ENCODE measurements around the gene LTBP1. TPM values are rescaled to one million over a fixed set of nuclear protein-coding genes. Genes with fewer than 3 reads are reported as not detected.

The LTBP1 gene
- total and polyA plus RNA-seq, 5 donors from 2014 or later = 3.7 TPM; not detected in 4

DNA sequence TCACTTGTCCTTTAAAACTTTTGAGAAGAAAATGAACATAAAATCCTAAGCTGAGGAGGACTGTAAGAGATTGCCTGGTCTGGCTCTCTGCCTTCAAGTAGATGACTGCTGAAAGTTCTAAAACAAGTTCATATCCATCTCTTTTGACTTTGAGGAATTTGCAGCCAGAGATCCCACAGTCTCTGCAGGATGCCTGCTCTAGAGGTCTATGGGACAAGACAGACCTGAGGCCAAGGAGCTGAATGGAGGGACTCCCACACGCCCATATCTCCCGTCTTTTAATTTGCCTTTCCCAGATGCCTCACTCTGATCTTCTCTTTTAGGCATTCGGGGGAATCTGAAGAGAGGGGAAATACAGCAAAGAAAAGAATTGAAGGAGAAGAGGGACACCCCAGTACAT lies 273.8 kb downstream of the LTBP1 start:
- no peak overlapping the region for H3K27ac Mint-ChIP-seq
- Histone ChIP-seq H3K36me3 (ENCODE audit: control insufficient read depth, insufficient read depth, low read length) (no peaks in the 10 kb centered on the region), H3K9me3 (ENCODE audit: control insufficient read depth in 2 of 2, low read length in 2 of 2) (no peaks in the 10 kb centered on the region), H3K27ac (ENCODE audit: insufficient read depth, low read length, poor library complexity, severe bottlenecking) (no peak overlapping the region), H3K27me3 (ENCODE audit: control insufficient read depth, insufficient read depth, low read length) (peaks cover 1% of the 10 kb centered on the region), H3K4me1 (ENCODE audit: control insufficient read depth, insufficient read depth, low read length, poor library complexity, severe bottlenecking) (no peaks in the 10 kb centered on the region), H3K4me3 (ENCODE audit: low read depth, low read length) (no peak overlapping the region)
- ATAC-seq (ENCODE audit: low read depth in 2 of 2) (no peak), DNase-seq (no peak)
- H3K27me3 Mint-ChIP-seq = peaks cover 19% of the 10 kb centered on the region
- H3K4me3 Mint-ChIP-seq = no peak overlapping the region
- no peaks in the 10 kb centered on the region for H3K36me3 Mint-ChIP-seq
- no peaks in the 10 kb centered on the region for H3K9me3 Mint-ChIP-seq
- H3K4me1 Mint-ChIP-seq = no peaks in the 10 kb centered on the region

DNA sequence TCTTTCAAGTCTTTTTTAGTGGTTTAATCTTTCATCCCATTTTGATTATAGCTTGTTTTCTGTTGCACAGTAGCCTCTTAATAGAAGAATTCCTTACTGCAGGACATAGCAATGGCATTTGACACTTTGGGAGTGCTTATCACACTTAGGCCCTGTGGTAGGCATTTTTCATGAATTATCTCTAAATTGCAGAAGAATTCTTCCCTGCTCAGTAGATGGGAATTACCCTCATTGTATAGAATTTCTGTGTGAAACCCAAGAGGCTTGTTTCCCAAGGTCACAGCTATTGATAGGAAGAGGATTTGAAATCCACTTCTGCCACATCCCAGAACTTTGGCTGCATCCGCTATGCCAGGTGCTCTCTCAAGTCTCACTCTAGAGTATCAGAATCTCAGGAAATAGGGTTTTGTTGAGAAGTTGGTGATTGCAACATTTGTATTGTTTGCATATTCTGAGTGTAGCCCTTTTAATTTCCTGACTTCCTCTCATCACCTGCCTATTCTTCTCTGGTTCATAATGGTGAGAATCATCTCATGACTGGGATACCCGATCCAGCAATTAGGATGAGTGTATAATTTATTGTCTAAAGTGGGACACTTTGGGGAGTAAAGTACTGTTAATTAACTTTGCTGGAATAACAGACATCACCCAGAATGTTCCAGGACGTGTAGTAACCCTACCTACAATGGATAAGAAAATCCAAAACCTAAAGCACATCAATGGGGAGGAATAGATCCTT lies 274.5 kb downstream of the LTBP1 start:
- H3K9me3 Mint-ChIP-seq = no peaks in the 10 kb centered on the region

DNA sequence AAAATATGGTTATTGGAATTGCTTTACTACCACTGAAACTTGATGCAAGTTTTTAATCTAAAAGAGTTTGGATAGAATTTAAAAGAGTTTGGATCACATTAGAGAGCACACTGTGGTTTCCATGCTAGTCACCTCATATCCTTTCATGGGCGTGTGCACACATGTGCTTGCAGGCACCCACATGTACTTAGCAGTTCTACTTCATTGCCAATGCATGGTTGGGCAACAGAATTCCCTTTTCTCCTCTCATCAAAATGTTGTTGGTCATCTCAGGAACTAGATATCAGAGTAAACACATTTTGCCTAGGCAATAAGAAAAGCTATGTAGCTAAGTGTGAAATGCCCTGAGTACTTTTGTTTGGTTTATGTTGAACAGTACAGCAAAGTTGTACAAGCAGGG lies 275.6 kb downstream of the LTBP1 start:
- DNase-seq (no peak), ATAC-seq (ENCODE audit: low read depth in 2 of 2) (no peak)
- Mint-ChIP-seq H3K27ac (no peak overlapping the region), H3K4me1 (no peaks in the 10 kb centered on the region), H3K4me3 (no peak overlapping the region), H3K36me3 (no peaks in the 10 kb centered on the region), H3K27me3 (peaks cover 19% of the 10 kb centered on the region), H3K9me3 (no peaks in the 10 kb centered on the region)
- H3K4me1 ChIP-seq (ENCODE audit: control insufficient read depth, insufficient read depth, low read length, poor library complexity, severe bottlenecking) = no peaks in the 10 kb centered on the region
- H3K4me3 ChIP-seq (ENCODE audit: low read depth, low read length) = no peak overlapping the region
- no peak overlapping the region for H3K27ac ChIP-seq (ENCODE audit: insufficient read depth, low read length, poor library complexity, severe bottlenecking)
- H3K36me3 ChIP-seq (ENCODE audit: control insufficient read depth, insufficient read depth, low read length) = no peaks in the 10 kb centered on the region
- no peaks in the 10 kb centered on the region for H3K9me3 ChIP-seq (ENCODE audit: control insufficient read depth in 2 of 2, low read length in 2 of 2)
- no peaks in the 10 kb centered on the region for H3K27me3 ChIP-seq (ENCODE audit: control insufficient read depth, insufficient read depth, low read length)

More for the DNA sequence above, 274.5 kb downstream of the LTBP1 start:
- Mint-ChIP-seq H3K27me3 (peaks cover 19% of the 10 kb centered on the region), H3K4me1 (no peaks in the 10 kb centered on the region), H3K36me3 (no peaks in the 10 kb centered on the region), H3K4me3 (no peak overlapping the region), H3K27ac (no peak overlapping the region)
- Histone ChIP-seq H3K4me3 (ENCODE audit: low read depth, low read length) (no peak overlapping the region), H3K9me3 (ENCODE audit: control insufficient read depth in 2 of 2, low read length in 2 of 2) (no peaks in the 10 kb centered on the region), H3K27me3 (ENCODE audit: control insufficient read depth, insufficient read depth, low read length) (peaks cover 1% of the 10 kb centered on the region), H3K36me3 (ENCODE audit: control insufficient read depth, insufficient read depth, low read length) (no peaks in the 10 kb centered on the region), H3K27ac (ENCODE audit: insufficient read depth, low read length, poor library complexity, severe bottlenecking) (no peak overlapping the region), H3K4me1 (ENCODE audit: control insufficient read depth, insufficient read depth, low read length, poor library complexity, severe bottlenecking) (no peaks in the 10 kb centered on the region)
- DNase-seq = no peak
- ATAC-seq (ENCODE audit: low read depth in 2 of 2) = no peak

DNA sequence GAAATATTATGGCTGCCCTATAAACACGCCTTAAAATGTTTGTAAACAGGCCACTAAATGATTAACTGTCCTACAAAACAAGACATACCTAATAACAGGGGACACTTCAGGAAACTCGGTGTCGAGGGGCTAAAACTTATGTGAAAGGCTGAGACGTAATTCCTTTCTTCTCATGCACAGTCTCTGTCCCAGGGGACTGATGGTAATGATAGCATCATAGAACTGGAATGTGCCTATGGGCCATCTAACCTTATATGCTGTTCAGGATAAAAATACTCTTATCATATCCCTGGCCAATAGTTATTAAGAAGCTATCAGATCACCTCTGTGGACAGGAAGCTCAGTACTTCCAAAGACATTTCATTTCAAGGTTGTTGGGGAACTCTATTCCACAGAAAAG lies 277.1 kb downstream of the LTBP1 start:
- H3K27ac ChIP-seq (ENCODE audit: insufficient read depth, low read length, poor library complexity, severe bottlenecking) = no peak overlapping the region
- no peak overlapping the region for H3K27ac Mint-ChIP-seq
- H3K4me1 ChIP-seq (ENCODE audit: control insufficient read depth, insufficient read depth, low read length, poor library complexity, severe bottlenecking) = no peaks in the 10 kb centered on the region

DNA sequence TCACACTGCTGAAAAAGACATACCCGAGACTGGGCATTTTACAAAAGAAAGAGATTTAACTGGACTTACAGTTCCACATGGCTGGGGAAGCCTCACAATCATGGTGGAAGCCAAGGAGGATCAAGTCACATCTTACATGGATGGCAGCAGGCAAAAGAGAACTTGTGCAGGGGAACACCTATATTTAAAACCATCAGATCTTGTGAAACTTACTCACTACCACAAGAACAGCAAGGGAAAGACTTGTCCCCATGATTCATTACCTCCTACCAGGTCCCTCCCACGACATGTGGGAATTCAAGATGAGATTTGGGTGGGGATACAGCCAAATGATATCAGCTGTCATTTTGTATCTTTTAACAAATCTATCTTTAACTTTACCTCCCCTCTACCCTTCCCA lies 278.6 kb downstream of the LTBP1 start:
- H3K9me3 Mint-ChIP-seq = no peaks in the 10 kb centered on the region
- ATAC-seq (ENCODE audit: low read depth in 2 of 2) = no peak
- H3K27me3 Mint-ChIP-seq = peaks cover 20% of the 10 kb centered on the region
- H3K36me3 ChIP-seq (ENCODE audit: control insufficient read depth, insufficient read depth, low read length) = no peaks in the 10 kb centered on the region
- no peak overlapping the region for H3K4me3 ChIP-seq (ENCODE audit: low read depth, low read length)
- H3K27me3 ChIP-seq (ENCODE audit: control insufficient read depth, insufficient read depth, low read length) = no peaks in the 10 kb centered on the region
- no peak overlapping the region for H3K27ac Mint-ChIP-seq
- H3K36me3 Mint-ChIP-seq = no peaks in the 10 kb centered on the region
- DNase-seq = no peak
- H3K4me1 ChIP-seq (ENCODE audit: control insufficient read depth, insufficient read depth, low read length, poor library complexity, severe bottlenecking) = no peaks in the 10 kb centered on the region
- H3K4me3 Mint-ChIP-seq = no peak overlapping the region
- no peaks in the 10 kb centered on the region for H3K9me3 ChIP-seq (ENCODE audit: control insufficient read depth in 2 of 2, low read length in 2 of 2)
- no peaks in the 10 kb centered on the region for H3K4me1 Mint-ChIP-seq
- H3K27ac ChIP-seq (ENCODE audit: insufficient read depth, low read length, poor library complexity, severe bottlenecking) = no peak overlapping the region

More for the DNA sequence above, 277.1 kb downstream of the LTBP1 start:
- no peak overlapping the region for H3K4me3 Mint-ChIP-seq
- Histone ChIP-seq H3K4me3 (ENCODE audit: low read depth, low read length) (no peak overlapping the region), H3K27me3 (ENCODE audit: control insufficient read depth, insufficient read depth, low read length) (no peaks in the 10 kb centered on the region), H3K36me3 (ENCODE audit: control insufficient read depth, insufficient read depth, low read length) (no peaks in the 10 kb centered on the region), H3K9me3 (ENCODE audit: control insufficient read depth in 2 of 2, low read length in 2 of 2) (no peaks in the 10 kb centered on the region)
- H3K36me3 Mint-ChIP-seq = no peaks in the 10 kb centered on the region
- peaks cover 19% of the 10 kb centered on the region for H3K27me3 Mint-ChIP-seq
- H3K4me1 Mint-ChIP-seq = no peaks in the 10 kb centered on the region
- no peaks in the 10 kb centered on the region for H3K9me3 Mint-ChIP-seq
- no peak for DNase-seq
- ATAC-seq (ENCODE audit: low read depth in 2 of 2) = no peak

DNA sequence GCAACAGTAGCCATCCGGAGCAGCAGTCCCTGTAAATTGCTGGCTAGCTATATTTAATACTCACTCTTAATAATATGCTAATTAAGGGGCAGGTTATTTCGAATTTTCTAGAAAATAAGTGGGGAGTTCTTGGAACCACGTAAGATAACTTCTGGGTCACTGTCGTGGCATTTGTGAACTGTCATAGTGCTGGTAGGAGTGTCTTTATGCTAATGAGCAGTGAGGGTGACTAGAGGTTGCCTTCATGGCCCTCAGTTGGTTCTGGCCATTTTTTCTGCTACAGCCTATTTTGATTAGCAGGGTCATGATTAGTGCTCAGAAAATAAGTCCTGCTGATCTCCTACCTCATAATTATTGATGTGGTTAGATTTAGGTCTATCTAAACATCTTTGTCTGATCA lies 279.8 kb downstream of the LTBP1 start:
- no peaks in the 10 kb centered on the region for H3K27me3 ChIP-seq (ENCODE audit: control insufficient read depth, insufficient read depth, low read length)
- DNase-seq (no peak), ATAC-seq (ENCODE audit: low read depth in 2 of 2) (no peak)
- H3K36me3 Mint-ChIP-seq = no peaks in the 10 kb centered on the region
- no peaks in the 10 kb centered on the region for H3K36me3 ChIP-seq (ENCODE audit: control insufficient read depth, insufficient read depth, low read length)
- peaks cover 17% of the 10 kb centered on the region for H3K27me3 Mint-ChIP-seq
- no peak overlapping the region for H3K4me3 Mint-ChIP-seq
- H3K4me3 ChIP-seq (ENCODE audit: low read depth, low read length) = no peak overlapping the region
- no peaks in the 10 kb centered on the region for H3K9me3 Mint-ChIP-seq
- no peak overlapping the region for H3K27ac Mint-ChIP-seq
- H3K9me3 ChIP-seq (ENCODE audit: control insufficient read depth in 2 of 2, low read length in 2 of 2) = no peaks in the 10 kb centered on the region
- no peaks in the 10 kb centered on the region for H3K4me1 Mint-ChIP-seq
- no peak overlapping the region for H3K27ac ChIP-seq (ENCODE audit: insufficient read depth, low read length, poor library complexity, severe bottlenecking)
- no peaks in the 10 kb centered on the region for H3K4me1 ChIP-seq (ENCODE audit: control insufficient read depth, insufficient read depth, low read length, poor library complexity, severe bottlenecking)

DNA sequence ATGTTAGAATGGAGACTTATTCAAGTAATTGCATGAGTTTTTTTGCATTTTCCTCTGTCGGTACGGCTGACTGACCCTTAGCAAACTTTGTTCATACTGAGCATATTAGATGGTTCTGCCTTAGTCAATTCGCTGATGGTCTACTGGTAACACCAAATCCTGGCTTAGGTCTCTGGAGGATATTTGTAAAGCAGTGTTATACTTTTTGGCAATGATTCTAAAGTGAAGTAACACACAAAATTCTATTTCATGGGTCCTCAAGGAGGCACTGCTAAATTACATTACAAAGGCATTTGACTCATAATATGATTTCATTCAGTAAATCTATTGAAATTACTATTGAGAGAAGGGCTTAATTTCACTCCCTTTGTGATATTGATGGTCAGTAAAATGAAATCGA lies 282.9 kb downstream of the LTBP1 start:
- H3K36me3 ChIP-seq (ENCODE audit: control insufficient read depth, insufficient read depth, low read length) = no peaks in the 10 kb centered on the region
- Mint-ChIP-seq H3K4me1 (no peaks in the 10 kb centered on the region), H3K27me3 (peaks cover 16% of the 10 kb centered on the region), H3K9me3 (peaks cover 0 to 2% (median 0%) of the 10 kb centered on the region in 7 donors), H3K36me3 (no peaks in the 10 kb centered on the region), H3K4me3 (no peak overlapping the region), H3K27ac (no peak overlapping the region)
- no peak overlapping the region for H3K27ac ChIP-seq (ENCODE audit: insufficient read depth, low read length, poor library complexity, severe bottlenecking)
- no peaks in the 10 kb centered on the region for H3K9me3 ChIP-seq (ENCODE audit: control insufficient read depth in 2 of 2, low read length in 2 of 2)
- no peak for DNase-seq
- no peak overlapping the region for H3K4me3 ChIP-seq (ENCODE audit: low read depth, low read length)
- no peaks in the 10 kb centered on the region for H3K27me3 ChIP-seq (ENCODE audit: control insufficient read depth, insufficient read depth, low read length)
- ATAC-seq (ENCODE audit: low read depth in 2 of 2) = no peak
- no peaks in the 10 kb centered on the region for H3K4me1 ChIP-seq (ENCODE audit: control insufficient read depth, insufficient read depth, low read length, poor library complexity, severe bottlenecking)

DNA sequence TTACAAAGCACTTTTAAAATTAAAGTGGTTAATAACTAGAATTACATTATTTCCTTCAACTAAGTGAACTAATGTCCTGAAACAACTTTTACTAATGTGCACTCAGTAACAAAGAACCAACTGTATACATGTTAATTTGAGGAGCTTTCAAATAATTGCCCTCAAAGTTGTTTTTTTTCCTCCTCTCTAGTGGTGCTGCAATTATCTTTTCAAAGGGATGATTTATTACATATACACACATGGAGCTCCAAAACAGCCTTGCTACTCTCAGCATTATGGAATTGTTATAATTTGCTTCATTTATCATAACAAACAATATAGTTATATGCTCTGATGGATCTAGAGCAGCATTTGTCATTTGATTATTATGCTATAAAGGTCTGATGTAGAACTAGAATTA lies 283.4 kb downstream of the LTBP1 start:
- peaks cover 0 to 7% (median 0%) of the 10 kb centered on the region in 7 donors for H3K9me3 Mint-ChIP-seq
- H3K27ac Mint-ChIP-seq = no peak overlapping the region
- Histone ChIP-seq H3K36me3 (ENCODE audit: control insufficient read depth, insufficient read depth, low read length) (no peaks in the 10 kb centered on the region), H3K27me3 (ENCODE audit: control insufficient read depth, insufficient read depth, low read length) (no peaks in the 10 kb centered on the region), H3K9me3 (ENCODE audit: control insufficient read depth in 2 of 2, low read length in 2 of 2) (no peaks in the 10 kb centered on the region), H3K4me3 (ENCODE audit: low read depth, low read length) (no peak overlapping the region), H3K4me1 (ENCODE audit: control insufficient read depth, insufficient read depth, low read length, poor library complexity, severe bottlenecking) (no peaks in the 10 kb centered on the region), H3K27ac (ENCODE audit: insufficient read depth, low read length, poor library complexity, severe bottlenecking) (no peak overlapping the region)
- no peak overlapping the region for H3K4me3 Mint-ChIP-seq
- DNase-seq (no peak), ATAC-seq (ENCODE audit: low read depth in 2 of 2) (no peak)
- H3K36me3 Mint-ChIP-seq = no peaks in the 10 kb centered on the region
- H3K27me3 Mint-ChIP-seq = peaks cover 16% of the 10 kb centered on the region
- H3K4me1 Mint-ChIP-seq = no peaks in the 10 kb centered on the region
